Gastroesophageal sphincter (tissue), 4 donors: Measurements from ENCODE around the gene MYOF. TPM values are rescaled to one million over a fixed set of nuclear protein-coding genes. Genes with fewer than 3 reads are reported as not detected.
"Not testable (repeated sequence)": the region's sequence is repeated elsewhere in the genome, so short reads cannot be mapped to it uniquely, and the experiment has no call there.

ENCODE experiments used
- ATAC-seq: fragments of 150-250 bp; one replicate; pipeline ENCODE4 v1.9.1; 2016; ENCODE audit warnings: mild to moderate bottlenecking, moderate library complexity
- H3K27ac ChIP-seq, 4 donors: fragments of 200-600 bp; sonication (generic) in 3 of 4; 1 replicate in 3 of 4; 2 replicates in 1 of 4; pipeline ENCODE4 v1.5.1; 2016 to 2019
- H3K27me3 ChIP-seq: fragments of 200-600 bp; sonication (generic); one replicate; pipeline ENCODE4 v1.5.1; 2019
- H3K36me3 ChIP-seq, 2 donors: fragments of 200-600 bp; sonication (generic); one replicate each; pipeline ENCODE4 v1.5.1; 2019; ENCODE audit warnings: control low read depth in 1 of 2
- H3K4me1 ChIP-seq, 3 donors: fragments of 200-600 bp; sonication (generic); 1 replicate in 2 of 3; 2 replicates in 1 of 3; pipeline ENCODE4 v1.5.1; 2016 to 2019; ENCODE audit warnings: control low read depth in 2 of 3
- H3K4me3 ChIP-seq, 2 donors: fragments of 200-600 bp; sonication (generic); one replicate each; pipeline ENCODE4 v1.5.1; 2019; ENCODE audit warnings: mild to moderate bottlenecking in 1 of 2, moderate library complexity in 1 of 2
- H3K9me3 ChIP-seq, 3 donors: fragments of 200-600 bp; sonication (generic); one replicate each; pipeline ENCODE4 v1.5.1; 2017 to 2019; ENCODE audit warnings: control low read depth in 2 of 3
- CTCF ChIP-seq, 4 experiments: fragments of 200-600 bp in 2 of 4; fragments of 450-650 bp in 2 of 4; sonication (generic) in 1 of 4; IDR thresholded peaks; one replicate each; pipeline ENCODE4 v1.5.1; 2017 to 2019; ENCODE audit warnings: antibody characterized with exemption in 4 of 4, mild to moderate bottlenecking in 2 of 4, moderate library complexity in 2 of 4
- EP300 ChIP-seq: sonication (generic); formaldehyde crosslinking; IDR thresholded peaks from one replicate; pipeline ENCODE4 v1.6.1; 2017; ENCODE audit warnings: antibody characterized with exemption, mild to moderate bottlenecking
- POLR2A ChIP-seq, 2 donors: fragments of 450-650 bp; IDR thresholded peaks; one replicate each; pipeline ENCODE4 v1.6.1; 2017; ENCODE audit warnings: antibody characterized with exemption in 2 of 2, mild to moderate bottlenecking in 2 of 2, moderate library complexity in 1 of 2
- POLR2AphosphoS5 ChIP-seq: sonication (generic); formaldehyde crosslinking; IDR thresholded peaks from one replicate; pipeline ENCODE4 v1.6.1; 2017; ENCODE audit warnings: antibody characterized with exemption
- WGBS, 2 donors: methylation state at CpG; one replicate each; pipeline ENCODE4 v1.1.5; 2018; ENCODE audit warnings: low coverage in 1 of 2; 5-methylcytosine and 5-hydroxymethylcytosine counted together
- total RNA-seq, 4 donors: library from RNA; depleted of rRNA; stranded (reverse); fragments of >200 nt; gene quantifications; one replicate each; pipeline ENCODE4 v1.1.0, GENCODE V29; 2016

The MYOF gene
- total RNA-seq, 4 donors from 2014 or later, result 98.0 to 157 (median 126) TPM

GRCh38 chr10:93288679-93289634 is 193.2 kb downstream of the MYOF start:
- WGBS, 2 donors, result 55 to 59% methylated on average over 11 to 19 of the region's 20 CpGs
- Histone ChIP-seq H3K36me3 (no peaks in the 10 kb centered on the region), H3K27me3 (no peaks in the 10 kb centered on the region), H3K4me3 (no peak overlapping the region), H3K4me1 (no peaks in the 10 kb centered on the region), H3K9me3 (no peaks in the 10 kb centered on the region), H3K27ac (no peak overlapping the region)
- peak; percentile 81 for ATAC-seq
- peak; percentile 67 to 81 (median 76) for TF ChIP-seq CTCF (IDR thresholded peaks at IDR 0.05)
- TF ChIP-seq POLR2A (IDR thresholded peaks at IDR 0.05), result no peak
- TF ChIP-seq EP300, result no peak

GRCh38 chr10:93287775-93288174 is 194.4 kb downstream of the MYOF start:
- WGBS, 2 donors, result 83% methylated on average over 1 of the region's 1 CpG; no CpG with 5 or more reads in 1 of the 2 donors
- no peak for ATAC-seq

GRCh38 chr10:93284246-93284645 is 197.9 kb downstream of the MYOF start:
- not testable (repeated sequence) for H3K4me3 ChIP-seq, H3K27me3 ChIP-seq, H3K4me1 ChIP-seq, ATAC-seq, H3K9me3 ChIP-seq, H3K36me3 ChIP-seq, H3K27ac ChIP-seq
- WGBS, 2 donors, result 87 to 92% methylated on average over 2 to 6 of the region's 11 CpGs

More at GRCh38 chr10:93287775-93288174, 194.4 kb downstream of the MYOF start:
- no peak overlapping the region for H3K4me3 ChIP-seq
- H3K27ac ChIP-seq, result no peak overlapping the region
- H3K27me3 ChIP-seq, result no peaks in the 10 kb centered on the region
- no peaks in the 10 kb centered on the region for H3K36me3 ChIP-seq
- H3K4me1 ChIP-seq, result no peaks in the 10 kb centered on the region
- TF ChIP-seq EP300, result no peak
- no peak for TF ChIP-seq CTCF (IDR thresholded peaks at IDR 0.05)
- TF ChIP-seq POLR2AphosphoS5, result no peak
- TF ChIP-seq POLR2A (IDR thresholded peaks at IDR 0.05), result no peak
- no peaks in the 10 kb centered on the region for H3K9me3 ChIP-seq

GRCh38 chr10:93281367-93281720 is 200.8 kb downstream of the MYOF start:
- 69 to 84% methylated on average over 2 to 3 of the region's 3 CpGs for WGBS, 2 donors
- no peak overlapping the region for H3K27ac ChIP-seq
- H3K4me3 ChIP-seq, result no peak overlapping the region
- H3K36me3 ChIP-seq, result no peaks in the 10 kb centered on the region
- H3K27me3 ChIP-seq, result no peaks in the 10 kb centered on the region
- no peak for ATAC-seq
- H3K9me3 ChIP-seq, result no peaks in the 10 kb centered on the region
- no peak for TF ChIP-seq CTCF (IDR thresholded peaks at IDR 0.05)
- TF ChIP-seq EP300, result no peak
- no peak for TF ChIP-seq POLR2AphosphoS5
- TF ChIP-seq POLR2A (IDR thresholded peaks at IDR 0.05), result no peak
- no peaks in the 10 kb centered on the region for H3K4me1 ChIP-seq

GRCh38 chr10:93280699-93281366 is 201.3 kb downstream of the MYOF start:
- TF ChIP-seq CTCF (IDR thresholded peaks at IDR 0.05), result no peak
- TF ChIP-seq POLR2AphosphoS5, result no peak
- no peak for TF ChIP-seq EP300
- no peak for TF ChIP-seq POLR2A (IDR thresholded peaks at IDR 0.05)
- Histone ChIP-seq H3K4me1 (no peaks in the 10 kb centered on the region), H3K36me3 (no peaks in the 10 kb centered on the region), H3K27me3 (no peaks in the 10 kb centered on the region), H3K4me3 (no peak overlapping the region), H3K9me3 (no peaks in the 10 kb centered on the region), H3K27ac (no peak overlapping the region)
- 34 to 61% methylated on average over 2 to 3 of the region's 8 CpGs for WGBS, 2 donors
- ATAC-seq, result no peak
